Gastrocnemius medialis (tissue), 4 donors: ENCODE measurements around the gene BHLHA15. TPM values are rescaled to one million over a fixed set of nuclear protein-coding genes. Genes with fewer than 3 reads are reported as not detected.

Source experiments
- ATAC-seq, 2 donors: fragments of 150-250 bp; one replicate each; pipeline ENCODE4 v1.9.1; 2016
- DNase-seq, 2 donors: peaks; one replicate each; pipeline ENCODE4 v3.0.0-alpha.2; 2019
- H3K27ac ChIP-seq, 4 donors: fragments of 200-600 bp; sonication (generic); 1 replicate in 1 of 4; 2 replicates in 3 of 4; pipeline ENCODE4 v1.5.1; 2016 to 2018; ENCODE audit warnings: mild to moderate bottlenecking in 2 of 4, moderate library complexity in 1 of 4
- H3K27me3 ChIP-seq, 3 donors: fragments of 200-600 bp; sonication (generic) in 2 of 3; 1 replicate in 1 of 3; 2 replicates in 2 of 3; pipeline versions ENCODE4 v1.5.1 to v1.6.0; 2016 to 2019; ENCODE audit warnings: mild to moderate bottlenecking in 1 of 3, moderate library complexity in 1 of 3
- H3K36me3 ChIP-seq, 2 donors: fragments of 200-600 bp; sonication (generic) in 1 of 2; one replicate each; pipeline ENCODE4 v1.5.1; 2017 to 2018
- H3K4me1 ChIP-seq, 2 donors: fragments of 200-600 bp; sonication (generic) in 1 of 2; one replicate each; pipeline ENCODE4 v1.5.1; 2016 to 2017; ENCODE audit warnings: mild to moderate bottlenecking in 2 of 2
- H3K4me3 ChIP-seq, 4 donors: fragments of 200-600 bp; sonication (generic) in 3 of 4; 1 replicate in 1 of 4; 2 replicates in 3 of 4; pipeline ENCODE4 v1.5.1; 2016 to 2019; ENCODE audit warnings: mild to moderate bottlenecking in 2 of 4
- H3K9me3 ChIP-seq, 3 donors: fragments of 200-600 bp; sonication (generic) in 2 of 3; 1 replicate in 1 of 3; 2 replicates in 2 of 3; pipeline ENCODE4 v1.5.1; 2016 to 2019
- CTCF ChIP-seq, 5 experiments: fragments of 450-650 bp in 3 of 5; fragments of 200-600 bp in 2 of 5; sonication (generic) in 2 of 5; IDR thresholded peaks in 4 of 5; conservative IDR thresholded peaks in 1 of 5; 1 replicate in 4 of 5; 2 replicates in 1 of 5; pipeline ENCODE4 v1.5.1; 2016 to 2019; ENCODE audit warnings: antibody characterized with exemption in 5 of 5, mild to moderate bottlenecking in 3 of 5, moderate library complexity in 3 of 5
- POLR2A ChIP-seq, 2 donors: fragments of 450-650 bp; IDR thresholded peaks; one replicate each; pipeline ENCODE4 v1.6.1; 2017; ENCODE audit warnings: antibody characterized with exemption in 2 of 2, mild to moderate bottlenecking in 2 of 2, moderate library complexity in 2 of 2
- in situ Hi-C, 4 donors: fragments of 200-750 bp; cut with MboI; loops; one replicate each; pipeline versions ENCODE4 v1.15.0 to v1.8.0; 2017; ENCODE audit warnings: low sequenced_read_pairs in 4 of 4
- intact Hi-C: fragments of 100-400 bp; cut with DNase I; formaldehyde crosslinking; loops from one replicate; pipeline ENCODE4 v1.15.1; 2023; ENCODE audit warnings: low total_unique reads
- total RNA-seq, 4 donors: library from RNA; depleted of rRNA; stranded (reverse); fragments of >200 nt; gene quantifications; one replicate each; pipeline versions ENCODE4 v1.1.0 to v1.2.3, GENCODE V29; 2016

Gene BHLHA15
- total RNA-seq, 4 donors from 2014 or later = 1.6 to 2.1 (median 1.8) TPM; not detected in 1

GRCh38 chr7:98240961-98241673 is 29.9 kb downstream of the BHLHA15 start:
- peak; percentile 55 to 63 for ATAC-seq
- H3K9me3 ChIP-seq = no peaks in the 10 kb centered on the region
- no peak for TF ChIP-seq POLR2A (IDR thresholded peaks at IDR 0.05)
- TF ChIP-seq CTCF (IDR thresholded peaks at IDR 0.05 in 4 of 5, conservative IDR thresholded peaks at IDR 0.05 in 1 of 5) = peak; percentile 25 to 75 (median 67)
- no peak for DNase-seq
- no peaks in the 10 kb centered on the region for H3K27me3 ChIP-seq
- peaks cover 0 to 46% of the 10 kb centered on the region in 2 donors for H3K36me3 ChIP-seq
- no peaks in the 10 kb centered on the region for H3K4me1 ChIP-seq
- in situ Hi-C loops = loop anchor here in 1 of 4 donors (25.0 kb wide), 1 partner anchor 129 kb away; the partner anchor contains the start of gene LMTK2
- H3K4me3 ChIP-seq = no peak overlapping the region
- intact Hi-C loops = loop anchor here (5.0 kb wide), 1 partner anchor 219 kb away; no protein-coding TSS in a partner anchor
- H3K27ac ChIP-seq = no peak overlapping the region

- in situ Hi-C loops = loop anchor here in 1 of 4 donors (25.0 kb wide), 1 partner anchor 129 kb away; the partner anchor contains the start of gene LMTK2
- intact Hi-C loops = loop anchor here (5.0 kb wide), 1 partner anchor 219 kb away; no protein-coding TSS in a partner anchor
Measured at GRCh38 chr7:98241674-98242241, 30.5 kb downstream of the BHLHA15 start.

GRCh38 chr7:98242342-98242741 is 31.1 kb downstream of the BHLHA15 start:
- Histone ChIP-seq H3K4me1 (no peaks in the 10 kb centered on the region), H3K9me3 (no peaks in the 10 kb centered on the region), H3K27me3 (no peaks in the 10 kb centered on the region), H3K36me3 (peaks cover 0 to 46% of the 10 kb centered on the region in 2 donors), H3K27ac (no peak overlapping the region), H3K4me3 (no peak overlapping the region)
- intact Hi-C loops (loop anchor here (5.0 kb wide), 1 partner anchor 220 kb away; no protein-coding TSS in a partner anchor), in situ Hi-C loops (loop anchor here in 1 of 4 donors (25.0 kb wide), 1 partner anchor 130 kb away; the partner anchor contains the start of gene LMTK2)
- no peak for TF ChIP-seq CTCF (IDR thresholded peaks at IDR 0.05 in 4 of 5, conservative IDR thresholded peaks at IDR 0.05 in 1 of 5)
- TF ChIP-seq POLR2A (IDR thresholded peaks at IDR 0.05) = no peak
- no peak for ATAC-seq
- no peak for DNase-seq

More at GRCh38 chr7:98241674-98242241, 30.5 kb downstream of the BHLHA15 start:
- Histone ChIP-seq H3K9me3 (no peaks in the 10 kb centered on the region), H3K36me3 (peaks cover 0 to 46% of the 10 kb centered on the region in 2 donors), H3K27ac (no peak overlapping the region), H3K4me3 (no peak overlapping the region), H3K4me1 (no peaks in the 10 kb centered on the region), H3K27me3 (no peaks in the 10 kb centered on the region)
- DNase-seq (no peak), ATAC-seq (no peak)
- TF ChIP-seq CTCF (IDR thresholded peaks at IDR 0.05 in 4 of 5, conservative IDR thresholded peaks at IDR 0.05 in 1 of 5) = no peak
- no peak for TF ChIP-seq POLR2A (IDR thresholded peaks at IDR 0.05)

GRCh38 chr7:98242934-98243333 is 31.7 kb downstream of the BHLHA15 start:
- Histone ChIP-seq H3K27me3 (no peaks in the 10 kb centered on the region), H3K36me3 (peaks cover 0 to 43% of the 10 kb centered on the region in 2 donors), H3K4me3 (no peak overlapping the region), H3K4me1 (no peaks in the 10 kb centered on the region), H3K27ac (no peak overlapping the region), H3K9me3 (no peaks in the 10 kb centered on the region)
- TF ChIP-seq POLR2A (IDR thresholded peaks at IDR 0.05) = no peak
- TF ChIP-seq CTCF (IDR thresholded peaks at IDR 0.05 in 4 of 5, conservative IDR thresholded peaks at IDR 0.05 in 1 of 5) = no peak
- DNase-seq (no peak), ATAC-seq (no peak)
- intact Hi-C loops (loop anchor here (5.0 kb wide), 1 partner anchor 221 kb away; no protein-coding TSS in a partner anchor), in situ Hi-C loops (loop anchor here in 1 of 4 donors (25.0 kb wide), 1 partner anchor 131 kb away; the partner anchor contains the start of gene LMTK2)
